GM18505 (cell line): ENCODE data around the gene TAS1R1.
A peak's percentile ranks its signal among the peaks of the same experiment; 100 is the strongest.
"Not testable (repeated sequence)": the region's sequence is repeated elsewhere in the genome, so short reads cannot be mapped to it uniquely, and the experiment has no call there.

Source experiments
- ATAC-seq: cut with Tn5 transposase; IDR thresholded peaks from one replicate; pipeline ENCODE4 v1.9.1; 2021; ENCODE audit not compliant: unreplicated experiment
- POLR2A ChIP-seq: IDR thresholded peaks from 4 replicates; pipeline ENCODE4 v1.6.1; 2011; ENCODE audit warnings: borderline replicate concordance; ENCODE audit not compliant: insufficient read depth, insufficient read length; ENCODE audit errors: extremely low read depth

The TAS1R1 gene

DNA sequence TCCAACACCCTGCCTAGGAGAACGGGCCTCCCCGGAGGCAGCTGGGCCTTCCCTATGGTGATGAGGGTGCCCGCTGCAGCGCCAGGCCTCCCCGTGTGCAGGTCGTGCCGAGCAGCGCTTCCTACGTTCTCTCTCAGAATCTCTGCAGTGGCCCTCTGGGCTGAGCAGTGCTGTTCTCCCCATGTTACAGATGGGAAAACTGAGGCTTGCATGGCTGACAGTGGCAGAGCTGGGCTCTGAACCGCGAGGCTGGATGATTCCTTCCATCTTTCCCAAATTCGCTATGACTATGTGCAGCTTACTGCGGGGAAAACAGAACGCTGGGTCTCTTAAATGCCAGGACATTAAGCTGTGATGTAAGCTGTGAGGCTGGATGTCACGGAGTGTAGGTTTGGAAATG, 38.7 kb downstream of the TAS1R1 start:
- no peak for ATAC-seq
- no peak for TF ChIP-seq POLR2A

GRCh38 chr1:6594977-6595740, 40.1 kb downstream of the TAS1R1 start:
- no peak for ATAC-seq
- TF ChIP-seq POLR2A = no peak

- no peak for ATAC-seq
- TF ChIP-seq POLR2A = no peak
Observed at GRCh38 chr1:6596351-6596750, 41.2 kb downstream of the TAS1R1 start.

DNA sequence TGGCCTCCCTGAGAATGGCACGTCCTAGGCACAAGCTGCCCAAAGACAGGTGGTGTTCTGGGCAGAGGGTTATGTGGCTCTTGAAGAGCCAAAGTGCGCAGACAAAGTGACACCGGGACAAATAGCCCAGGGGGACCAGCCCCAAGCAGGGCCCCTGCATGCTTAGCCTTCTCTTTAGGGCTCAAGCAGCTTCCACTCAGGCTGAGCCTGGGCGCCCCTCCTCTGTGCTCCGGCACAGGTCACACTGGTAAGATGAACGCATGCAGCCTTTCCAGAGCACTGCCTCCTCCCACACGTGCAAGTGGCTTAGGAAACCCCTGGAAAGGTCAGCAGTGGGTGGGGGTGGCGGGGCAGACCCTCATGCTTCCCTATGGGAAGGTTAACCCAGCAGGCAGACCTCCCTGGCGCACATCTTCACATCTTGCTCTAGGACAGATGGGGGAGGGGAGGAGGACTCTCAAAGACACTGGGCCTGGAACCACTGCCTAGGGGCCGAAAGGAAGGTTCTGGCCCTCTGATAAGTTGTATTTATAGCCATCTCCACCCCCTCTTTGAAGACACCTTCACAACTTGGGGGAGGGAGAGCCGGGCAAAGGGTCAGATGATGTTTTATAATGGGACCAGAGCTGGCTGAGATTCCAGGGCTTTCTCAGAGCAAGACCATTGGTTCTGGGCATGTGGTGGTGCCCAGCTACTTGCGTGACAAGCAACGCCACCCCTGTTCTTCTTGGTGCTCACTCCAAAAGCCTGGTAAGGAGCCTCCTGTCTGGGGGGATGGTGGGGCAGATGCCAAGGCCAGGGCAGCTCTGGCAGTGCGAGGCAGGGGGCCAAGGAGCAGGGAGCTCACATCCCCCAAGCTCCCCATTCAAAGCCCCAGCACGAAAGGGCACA, 42.0 kb downstream of the TAS1R1 start:
- no peak for TF ChIP-seq POLR2A
- ATAC-seq = no peak

DNA sequence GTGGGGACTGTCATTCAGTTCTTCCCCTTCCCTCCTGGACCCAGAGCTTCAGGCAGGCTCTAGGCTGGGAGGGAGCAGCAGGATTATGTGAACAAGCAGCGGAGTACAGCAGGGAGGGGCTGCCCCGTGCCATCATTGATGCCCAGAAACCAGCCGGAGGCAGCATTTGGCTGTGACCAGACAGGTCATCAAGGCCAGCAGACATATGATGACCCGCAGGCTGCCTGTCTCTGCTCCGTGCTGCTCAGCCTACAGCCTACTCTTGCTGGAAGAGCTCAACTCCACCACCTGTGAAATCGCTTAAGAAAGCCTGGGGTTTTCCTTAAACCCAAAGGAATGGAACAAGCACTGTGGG, 42.6 kb downstream of the TAS1R1 start:
- ATAC-seq = no peak

DNA sequence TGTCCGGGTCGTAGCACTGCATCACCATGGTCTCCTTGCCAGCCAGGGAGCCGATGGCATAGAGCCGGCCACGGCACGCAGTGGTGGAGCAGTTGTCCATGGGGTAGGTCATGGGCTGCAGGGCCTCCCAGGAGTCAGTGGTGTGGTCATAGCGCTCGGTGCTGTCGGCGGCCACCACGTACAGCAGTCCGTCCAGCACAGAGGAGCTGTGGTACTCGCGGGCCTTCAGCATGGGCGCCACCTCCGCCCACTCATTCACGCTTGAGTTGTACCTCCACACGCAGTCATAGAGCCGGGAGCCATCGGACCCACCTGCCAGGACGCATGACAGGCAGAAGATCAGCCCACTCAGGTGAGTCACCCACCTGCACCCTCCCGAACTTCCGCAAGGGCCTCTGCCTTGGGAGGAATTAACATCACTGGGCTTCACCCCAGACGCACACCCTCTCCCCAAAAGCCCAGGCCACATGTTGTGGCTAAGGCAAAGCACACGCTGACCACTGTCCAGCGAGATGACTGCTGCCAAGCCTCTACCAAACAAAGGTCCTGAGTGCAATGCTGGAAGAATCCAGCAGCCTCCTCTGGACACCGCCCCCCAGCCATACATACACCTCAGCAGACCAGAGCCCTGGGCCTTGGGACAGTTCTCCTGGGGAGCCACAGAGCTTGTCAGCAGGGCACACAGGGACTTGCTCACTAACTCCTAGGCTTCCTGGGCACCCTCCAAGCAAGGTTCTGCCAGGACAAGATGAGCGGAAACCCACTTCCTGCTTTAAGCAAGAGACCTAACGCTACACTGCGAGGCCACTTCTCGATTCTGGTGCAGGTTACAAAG, 44.3 kb downstream of the TAS1R1 start:
- TF ChIP-seq POLR2A = no peak
- ATAC-seq = no peak

More for the DNA sequence above, 42.6 kb downstream of the TAS1R1 start:
- no peak for TF ChIP-seq POLR2A

DNA sequence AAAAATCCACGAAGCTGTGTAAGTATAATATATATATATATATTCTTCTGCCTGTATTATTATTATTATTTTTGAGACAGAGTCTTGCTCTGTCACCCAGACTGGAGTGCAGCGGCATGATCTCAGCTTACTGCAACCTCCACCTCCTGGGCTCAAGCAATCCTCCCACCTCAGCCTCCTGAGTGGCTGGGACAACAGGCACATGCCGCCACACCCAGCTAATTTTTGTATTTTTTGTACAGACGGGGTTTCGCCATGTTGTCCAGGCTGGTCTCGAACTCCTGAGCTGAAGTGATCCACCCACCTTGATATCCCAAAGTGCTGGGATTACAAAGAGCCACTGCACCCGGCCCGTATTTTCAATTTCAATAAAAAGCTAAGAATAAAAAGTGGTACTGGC, 44.9 kb downstream of the TAS1R1 start:
- ATAC-seq = not testable (repeated sequence)

GRCh38 chr1:6600410-6601048, 45.4 kb downstream of the TAS1R1 start:
- ATAC-seq = no peak
- TF ChIP-seq POLR2A = no peak

DNA sequence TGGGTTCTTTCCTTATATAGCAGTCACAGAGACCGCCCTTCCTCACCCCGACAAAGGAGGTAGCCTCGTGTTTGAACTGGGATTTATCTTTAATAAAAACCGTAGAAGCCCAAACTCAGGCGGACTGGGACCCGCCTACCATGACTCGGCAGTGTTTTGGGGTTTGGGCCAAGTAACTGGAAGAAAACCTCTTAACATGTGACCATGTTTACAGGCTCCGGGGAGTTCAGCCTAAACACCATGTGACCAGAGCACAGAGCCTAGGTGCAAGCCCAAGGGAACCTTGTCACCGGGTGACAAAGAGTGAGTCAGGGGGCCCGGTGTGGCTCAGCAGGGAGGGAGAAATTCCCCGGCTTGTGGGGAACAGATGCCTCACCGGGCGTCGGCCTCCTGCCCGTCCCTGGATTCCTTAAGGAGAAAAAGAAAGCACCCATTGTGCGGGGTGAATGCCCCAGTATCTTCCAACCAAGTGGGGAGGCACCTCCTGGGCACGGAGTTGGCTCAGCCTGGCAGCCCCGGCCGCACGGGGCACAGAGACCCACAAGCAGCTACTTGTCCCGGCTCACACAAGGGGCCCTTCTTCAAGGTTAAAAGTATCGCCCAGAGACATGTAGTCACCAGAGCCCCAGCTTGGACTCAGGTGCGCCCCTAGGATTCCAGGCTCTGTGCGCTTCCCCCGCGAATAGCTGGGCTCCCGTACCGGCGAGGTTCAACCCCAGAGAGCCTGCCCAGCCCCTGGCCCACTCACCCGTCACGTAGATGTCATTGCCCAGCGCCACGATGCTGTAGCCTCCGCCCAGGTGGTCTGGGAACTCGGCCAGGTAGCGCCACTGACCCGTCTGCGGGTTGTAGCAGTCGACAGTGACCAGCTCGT, 46.2 kb downstream of the TAS1R1 start:
- no peak for TF ChIP-seq POLR2A
- no peak for ATAC-seq

GRCh38 chr1:6601923-6602668, 47.0 kb downstream of the TAS1R1 start:
- TF ChIP-seq POLR2A = no peak
- ATAC-seq = peak; percentile 28

DNA sequence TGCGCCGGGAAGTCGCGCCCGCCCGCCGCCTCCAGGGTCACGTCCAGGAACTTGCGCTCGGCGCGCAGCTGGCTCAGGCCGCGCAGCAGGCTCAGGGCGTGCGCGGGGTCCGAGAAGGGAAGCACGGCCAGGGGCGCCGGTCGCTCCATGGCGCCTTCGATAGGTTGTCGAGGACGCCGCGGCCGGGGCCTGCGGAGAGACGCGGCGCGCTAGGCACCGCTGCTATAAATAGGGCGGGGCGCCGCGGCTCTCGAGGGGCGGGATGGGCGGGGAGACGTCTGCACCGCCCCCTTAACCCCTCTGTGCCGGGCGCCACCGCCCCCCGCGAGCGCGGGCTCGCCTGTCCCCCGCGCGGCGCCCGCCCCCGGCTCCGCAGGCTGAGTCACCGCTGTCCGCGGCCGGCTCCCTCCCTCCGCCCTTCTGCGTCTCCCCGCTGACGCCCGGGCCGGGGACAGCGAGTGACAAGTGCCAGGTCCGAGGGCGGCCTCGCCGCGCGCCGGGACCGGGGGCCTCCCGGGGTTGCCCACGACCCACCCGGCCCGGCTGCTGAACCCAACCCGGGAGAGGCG, 47.6 kb downstream of the TAS1R1 start, which contains the start of gene KLHL21:
Gene KLHL21, minus strand, starts transcription at position 201 of the 569 bp plus-strand sequence. Its CDS starts 52 bp downstream, at position 149.
- ATAC-seq = peak; percentile 60
- TF ChIP-seq POLR2A = peak; percentile 93
